ENCODE data around the gene PRSS1. TPM values are rescaled to one million over a fixed set of nuclear protein-coding genes. Genes with fewer than 3 reads are reported as not detected.

PRSS1 gene
- total and polyA plus RNA-seq, 2 donors (not counting 1 experiment from before 2014, with no cell fraction given) = not detected

DNA sequence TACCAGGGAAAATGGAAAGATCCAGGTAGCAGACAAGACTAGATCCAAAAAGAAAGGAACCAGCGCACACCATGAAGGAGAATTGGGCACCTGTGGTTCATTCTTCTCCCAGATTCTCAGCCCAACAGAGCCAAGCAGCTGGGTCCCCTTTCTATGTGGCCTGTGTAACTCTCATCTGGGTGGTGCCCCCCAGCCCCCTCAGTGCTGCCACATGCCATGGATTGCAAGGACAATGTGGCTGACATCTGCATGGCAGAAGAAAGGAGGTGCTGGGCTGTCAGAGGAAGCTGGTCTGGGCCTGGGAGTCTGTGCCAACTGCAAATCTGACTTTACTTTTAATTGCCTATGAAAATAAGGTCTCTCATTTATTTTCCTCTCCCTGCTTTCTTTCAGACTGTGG lies 42.9 kb downstream of the PRSS1 start:
- H3K27ac ChIP-seq (ENCODE audit: low read length in 2 of 2) = no peak overlapping the region

DNA sequence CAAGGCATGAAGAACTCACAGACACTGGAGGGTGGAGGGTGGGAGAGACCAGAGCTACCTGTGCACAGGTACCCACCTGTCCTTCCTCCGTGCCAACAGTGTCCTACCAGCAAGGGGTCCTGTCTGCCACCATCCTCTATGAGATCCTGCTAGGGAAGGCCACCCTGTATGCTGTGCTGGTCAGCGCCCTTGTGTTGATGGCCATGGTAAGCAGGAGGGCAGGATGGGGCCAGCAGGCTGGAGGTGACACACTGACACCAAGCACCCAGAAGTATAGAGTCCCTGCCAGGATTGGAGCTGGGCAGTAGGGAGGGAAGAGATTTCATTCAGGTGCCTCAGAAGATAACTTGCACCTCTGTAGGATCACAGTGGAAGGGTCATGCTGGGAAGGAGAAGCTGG lies 43.3 kb downstream of the PRSS1 start:
- Mint-ChIP-seq H3K4me3 (peak overlapping the region; percentile 27), H3K4me1 (peaks cover 74% of the 10 kb centered on the region), H3K9me3 (ENCODE audit: insufficient read depth) (no peaks in the 10 kb centered on the region), H3K27ac (peak overlapping the region; percentile 100), H3K27me3 (no peaks in the 10 kb centered on the region)
- Histone ChIP-seq H3K27me3 (replicated peaks in 1 of 4; ENCODE audit: control extremely low read depth in 1 of 4, control insufficient read depth in 3 of 4, insufficient read depth in 4 of 4, low read length in 3 of 4) (no peaks in the 10 kb centered on the region), H4K20me1 (ENCODE audit: control insufficient read depth, insufficient read depth, low read length, poor library complexity, severe bottlenecking) (no peaks in the 10 kb centered on the region), H3K27ac (ENCODE audit: low read length in 2 of 2) (peak overlapping the region in 1 of 2 donors; percentile 18), H3K9me3 (ENCODE audit: control extremely low read depth in 1 of 3, control insufficient read depth in 2 of 3, insufficient read depth in 1 of 3, low read length in 2 of 3) (no peaks in the 10 kb centered on the region), H3K36me3 (replicated peaks in 1 of 2; ENCODE audit: control extremely low read depth in 1 of 2, control insufficient read depth in 1 of 2, extremely low read depth in 1 of 2, insufficient read depth in 2 of 2, low read length in 1 of 2) (no peaks in the 10 kb centered on the region), H3K4me2 (replicated peaks; ENCODE audit: low read depth, low read length, poor library complexity, severe bottlenecking) (no peak overlapping the region), H3K79me2 (ENCODE audit: control insufficient read depth, insufficient read depth, low read length) (peaks cover 28% of the 10 kb centered on the region), H2AFZ (ENCODE audit: insufficient read depth, low read depth, low read length, poor library complexity, severe bottlenecking) (no peak overlapping the region), H3K4me1 (ENCODE audit: control insufficient read depth in 2 of 2, insufficient read depth in 2 of 2, low read length in 2 of 2) (peaks cover 56 to 68% of the 10 kb centered on the region in 2 donors), H3K9ac (ENCODE audit: low read length) (no peak overlapping the region), H3K4me3 (ENCODE audit: control extremely low read depth in 1 of 5, extremely low read depth in 1 of 5, insufficient read depth in 1 of 5, low read depth in 2 of 5, low read length in 4 of 5) (no peak overlapping the region)
- TF ChIP-seq, protein P1, sequence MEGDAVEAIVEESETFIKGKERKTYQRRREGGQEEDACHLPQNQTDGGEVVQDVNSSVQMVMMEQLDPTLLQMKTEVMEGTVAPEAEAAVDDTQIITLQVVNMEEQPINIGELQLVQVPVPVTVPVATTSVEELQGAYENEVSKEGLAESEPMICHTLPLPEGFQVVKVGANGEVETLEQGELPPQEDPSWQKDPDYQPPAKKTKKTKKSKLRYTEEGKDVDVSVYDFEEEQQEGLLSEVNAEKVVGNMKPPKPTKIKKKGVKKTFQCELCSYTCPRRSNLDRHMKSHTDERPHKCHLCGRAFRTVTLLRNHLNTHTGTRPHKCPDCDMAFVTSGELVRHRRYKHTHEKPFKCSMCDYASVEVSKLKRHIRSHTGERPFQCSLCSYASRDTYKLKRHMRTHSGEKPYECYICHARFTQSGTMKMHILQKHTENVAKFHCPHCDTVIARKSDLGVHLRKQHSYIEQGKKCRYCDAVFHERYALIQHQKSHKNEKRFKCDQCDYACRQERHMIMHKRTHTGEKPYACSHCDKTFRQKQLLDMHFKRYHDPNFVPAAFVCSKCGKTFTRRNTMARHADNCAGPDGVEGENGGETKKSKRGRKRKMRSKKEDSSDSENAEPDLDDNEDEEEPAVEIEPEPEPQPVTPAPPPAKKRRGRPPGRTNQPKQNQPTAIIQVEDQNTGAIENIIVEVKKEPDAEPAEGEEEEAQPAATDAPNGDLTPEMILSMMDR (IDR thresholded peaks at IDR 0.05) = no peak
- no peak for TF ChIP-seq EZH2 (IDR thresholded peaks at IDR 0.05; ENCODE audit: borderline replicate concordance, insufficient read depth, low read depth, low read length, poor library complexity, severe bottlenecking)
- DNase-seq = no peak
- intact Hi-C loops (cut with micrococcal nuclease) = no loop called here
- ATAC-seq (ENCODE audit: low read depth) = no peak
- ChIA-PET POLR2A (interaction anchor here (0.6 to 18.8 kb wide), 3 partner anchors 7 to 78 kb away, joined by 4 to 961 read pairs (median 205); no protein-coding TSS in a partner anchor), CTCF (interaction anchor here (0.8 to 32.8 kb wide), 8 partner anchors 9 to 164 kb away, joined by 3 to 1138 read pairs (median 4); partner anchors contain the start of gene EPHB6)
- 100% methylated on average over 2 of the region's 2 CpGs for WGBS (ENCODE audit: insufficient coverage)

More for the DNA sequence above, 42.9 kb downstream of the PRSS1 start:
- ChIA-PET POLR2A (interaction anchor here (8.1 to 18.8 kb wide), 2 partner anchors 7 to 18 kb away, joined by 205 to 961 read pairs; no protein-coding TSS in a partner anchor), CTCF (interaction anchor here (1.2 to 32.8 kb wide), 3 partner anchors 9 to 78 kb away, joined by 4 to 1138 read pairs (median 178); no protein-coding TSS in a partner anchor)
- intact Hi-C loops (cut with micrococcal nuclease) = no loop called here
- Mint-ChIP-seq H3K27ac (peak overlapping the region; percentile 100), H3K9me3 (ENCODE audit: insufficient read depth) (no peaks in the 10 kb centered on the region), H3K4me1 (peaks cover 77% of the 10 kb centered on the region), H3K4me3 (no peak overlapping the region), H3K27me3 (no peaks in the 10 kb centered on the region)
- Histone ChIP-seq H3K9me3 (ENCODE audit: control extremely low read depth in 1 of 3, control insufficient read depth in 2 of 3, insufficient read depth in 1 of 3, low read length in 2 of 3) (no peaks in the 10 kb centered on the region), H4K20me1 (ENCODE audit: control insufficient read depth, insufficient read depth, low read length, poor library complexity, severe bottlenecking) (no peaks in the 10 kb centered on the region), H3K36me3 (replicated peaks in 1 of 2; ENCODE audit: control extremely low read depth in 1 of 2, control insufficient read depth in 1 of 2, extremely low read depth in 1 of 2, insufficient read depth in 2 of 2, low read length in 1 of 2) (no peaks in the 10 kb centered on the region), H3K9ac (ENCODE audit: low read length) (no peak overlapping the region), H3K4me3 (ENCODE audit: control extremely low read depth in 1 of 5, extremely low read depth in 1 of 5, insufficient read depth in 1 of 5, low read depth in 2 of 5, low read length in 4 of 5) (no peak overlapping the region), H2AFZ (ENCODE audit: insufficient read depth, low read depth, low read length, poor library complexity, severe bottlenecking) (no peak overlapping the region), H3K79me2 (ENCODE audit: control insufficient read depth, insufficient read depth, low read length) (peaks cover 24% of the 10 kb centered on the region), H3K4me2 (replicated peaks; ENCODE audit: low read depth, low read length, poor library complexity, severe bottlenecking) (no peak overlapping the region), H3K4me1 (ENCODE audit: control insufficient read depth in 2 of 2, insufficient read depth in 2 of 2, low read length in 2 of 2) (peaks cover 56 to 68% of the 10 kb centered on the region in 2 donors), H3K27me3 (replicated peaks in 1 of 4; ENCODE audit: control extremely low read depth in 1 of 4, control insufficient read depth in 3 of 4, insufficient read depth in 4 of 4, low read length in 3 of 4) (no peaks in the 10 kb centered on the region)
- TF ChIP-seq EZH2 (IDR thresholded peaks at IDR 0.05; ENCODE audit: borderline replicate concordance, insufficient read depth, low read depth, low read length, poor library complexity, severe bottlenecking) = no peak
- TF ChIP-seq, protein P1 (IDR thresholded peaks at IDR 0.05) = no peak
- ATAC-seq (ENCODE audit: low read depth) (no peak), DNase-seq (no peak)
- no CpG with 5 or more reads among the region's 1 CpG for WGBS (ENCODE audit: insufficient coverage)

Data from B cell (primary cell).